Effector memory CD8-positive, alpha-beta T cell (primary cell): ENCODE results near the gene PLCD3.

Experiments
- ATAC-seq: fragments of 150-1000 bp; cut with Tn5 transposase; replicated peaks from 2 replicates; pipeline ENCODE4 v1.10.0; 2021; ENCODE audit warnings: mild to moderate bottlenecking, moderate library complexity
- DNase-seq, 3 experiments: peaks; one replicate each; pipeline ENCODE4 v3.0.0; 2021
- H3K27ac Mint-ChIP-seq, 2 donors: one replicate each; pipeline ENCODE4 v1.8.0; 2022; ENCODE audit warnings: mild to moderate bottlenecking in 2 of 2, mixed read lengths in 2 of 2, moderate library complexity in 2 of 2
- H3K27me3 Mint-ChIP-seq, 2 donors: one replicate each; pipeline ENCODE4 v1.8.0; 2022; ENCODE audit warnings: mixed read lengths in 2 of 2
- H3K36me3 Mint-ChIP-seq: one replicate; pipeline ENCODE4 v1.8.0; 2022; ENCODE audit warnings: mild to moderate bottlenecking, moderate library complexity, mixed read lengths; ENCODE audit not compliant: insufficient read depth
- H3K4me1 Mint-ChIP-seq, 2 donors: one replicate each; pipeline ENCODE4 v1.8.0; 2022; ENCODE audit warnings: low read depth in 2 of 2, mixed read lengths in 2 of 2
- H3K4me3 Mint-ChIP-seq, 2 donors: one replicate each; pipeline ENCODE4 v1.8.0; 2022; ENCODE audit warnings: mild to moderate bottlenecking in 2 of 2, mixed read lengths in 2 of 2, moderate library complexity in 2 of 2
- H3K9me3 Mint-ChIP-seq, 2 donors: one replicate each; pipeline ENCODE4 v1.8.0; 2022; ENCODE audit warnings: mixed read lengths in 2 of 2

Gene PLCD3

GRCh38 chr17:45092911-45093430 is 39.3 kb downstream of the PLCD3 start:
- DNase-seq (no peak), ATAC-seq (no peak)
- no peaks in the 10 kb centered on the region for H3K27me3 Mint-ChIP-seq
- H3K27ac Mint-ChIP-seq: peak overlapping the region in 1 of 2 donors; percentile 84
- H3K4me3 Mint-ChIP-seq: no peak overlapping the region
- peaks cover 77% of the 10 kb centered on the region for H3K36me3 Mint-ChIP-seq
- no peaks in the 10 kb centered on the region for H3K9me3 Mint-ChIP-seq
- peaks cover 0 to 1% of the 10 kb centered on the region in 2 donors for H3K4me1 Mint-ChIP-seq

DNA sequence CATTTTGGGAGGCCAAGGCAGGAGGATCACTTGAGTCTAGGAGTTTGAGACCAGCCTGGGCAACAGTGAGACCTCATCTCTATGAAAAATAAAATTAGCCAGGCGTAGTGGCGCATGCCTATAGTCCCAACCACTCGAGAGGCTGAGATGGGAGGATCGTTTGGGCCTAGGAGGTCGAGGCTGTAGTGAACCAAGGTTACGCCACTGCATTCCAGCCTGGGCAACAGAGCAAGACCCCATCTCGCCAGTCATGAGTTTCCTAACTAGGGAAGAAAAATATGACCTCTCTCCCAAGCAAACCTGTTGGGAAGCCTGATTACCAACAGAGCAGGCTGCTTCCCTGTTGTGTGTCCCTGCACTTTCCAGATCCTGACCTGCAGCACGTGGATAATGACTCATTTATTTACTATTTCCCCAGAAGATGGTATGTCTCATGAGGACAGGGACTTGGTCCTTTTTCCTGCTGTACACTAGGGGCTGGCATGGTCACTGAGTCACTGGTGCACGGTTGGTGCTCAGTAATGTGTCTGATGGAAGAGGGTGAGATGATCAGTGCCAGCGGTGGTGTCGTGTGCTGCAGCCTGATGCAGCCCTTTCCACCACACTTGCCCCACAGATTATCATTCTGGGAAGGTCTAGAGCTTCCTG is 40.4 kb downstream of the PLCD3 start:
- H3K27me3 Mint-ChIP-seq: no peaks in the 10 kb centered on the region
- peaks cover 0 to 1% of the 10 kb centered on the region in 2 donors for H3K4me1 Mint-ChIP-seq
- H3K9me3 Mint-ChIP-seq: no peaks in the 10 kb centered on the region
- peak overlapping the region; percentile 51 to 84 for H3K27ac Mint-ChIP-seq
- no peak overlapping the region for H3K4me3 Mint-ChIP-seq
- DNase-seq (no peak), ATAC-seq (no peak)
- peaks cover 77% of the 10 kb centered on the region for H3K36me3 Mint-ChIP-seq

DNA sequence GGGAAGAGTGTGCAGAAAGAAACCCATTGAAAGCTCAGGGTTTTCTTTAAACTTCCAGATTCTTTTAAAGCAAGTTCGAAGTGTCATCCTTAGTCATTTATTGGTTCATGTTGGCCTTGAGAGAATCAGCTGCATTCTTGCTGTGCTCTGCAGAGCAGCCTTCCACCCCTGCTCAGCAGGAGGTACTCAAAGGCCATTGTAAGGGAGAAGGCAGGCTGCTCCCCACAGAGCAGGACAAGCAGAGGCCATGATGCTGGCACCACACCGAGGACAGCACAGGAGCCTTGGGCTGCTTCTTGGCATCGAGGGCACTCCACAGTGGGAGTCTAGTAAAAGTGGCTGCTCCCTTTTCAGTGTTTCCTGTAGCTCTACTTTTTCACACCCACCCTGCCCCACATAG is 41.6 kb downstream of the PLCD3 start:
- H3K27ac Mint-ChIP-seq: peak overlapping the region; percentile 32 to 51
- H3K4me3 Mint-ChIP-seq: no peak overlapping the region
- ATAC-seq: no peak
- H3K9me3 Mint-ChIP-seq: no peaks in the 10 kb centered on the region
- H3K36me3 Mint-ChIP-seq: peaks cover 77% of the 10 kb centered on the region
- no peak for DNase-seq
- no peaks in the 10 kb centered on the region for H3K4me1 Mint-ChIP-seq
- H3K27me3 Mint-ChIP-seq: no peaks in the 10 kb centered on the region

DNA sequence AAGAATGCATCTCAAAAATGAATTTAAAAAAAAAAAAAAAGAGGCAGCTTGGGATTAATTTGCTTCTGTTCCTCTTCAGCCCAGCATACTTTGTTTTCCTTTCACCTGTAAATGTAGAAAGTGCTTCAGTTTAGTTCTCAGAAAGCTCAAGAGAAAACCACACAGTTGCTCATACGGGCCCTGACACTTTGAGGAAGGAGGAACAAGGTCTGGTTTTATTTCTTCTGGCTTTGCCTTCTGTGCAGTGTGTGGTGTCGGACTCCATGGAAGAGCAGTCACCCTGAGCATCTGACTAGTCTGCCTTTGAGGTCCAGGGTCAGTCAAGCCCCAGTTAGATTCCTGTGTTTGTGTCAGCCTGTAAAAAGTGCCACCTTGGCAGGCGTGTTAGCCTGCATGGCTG is 43.6 kb downstream of the PLCD3 start:
- Mint-ChIP-seq H3K27me3 (no peaks in the 10 kb centered on the region), H3K27ac (no peak overlapping the region), H3K9me3 (no peaks in the 10 kb centered on the region), H3K36me3 (peaks cover 73% of the 10 kb centered on the region), H3K4me3 (no peak overlapping the region), H3K4me1 (no peaks in the 10 kb centered on the region)
- ATAC-seq (no peak), DNase-seq (no peak)

- Mint-ChIP-seq H3K27ac (no peak overlapping the region), H3K36me3 (peaks cover 71% of the 10 kb centered on the region), H3K4me1 (no peaks in the 10 kb centered on the region), H3K4me3 (no peak overlapping the region), H3K9me3 (no peaks in the 10 kb centered on the region), H3K27me3 (no peaks in the 10 kb centered on the region)
- ATAC-seq: no peak
- DNase-seq: no peak
Observed at GRCh38 chr17:45087978-45088377, 44.3 kb downstream of the PLCD3 start.

DNA sequence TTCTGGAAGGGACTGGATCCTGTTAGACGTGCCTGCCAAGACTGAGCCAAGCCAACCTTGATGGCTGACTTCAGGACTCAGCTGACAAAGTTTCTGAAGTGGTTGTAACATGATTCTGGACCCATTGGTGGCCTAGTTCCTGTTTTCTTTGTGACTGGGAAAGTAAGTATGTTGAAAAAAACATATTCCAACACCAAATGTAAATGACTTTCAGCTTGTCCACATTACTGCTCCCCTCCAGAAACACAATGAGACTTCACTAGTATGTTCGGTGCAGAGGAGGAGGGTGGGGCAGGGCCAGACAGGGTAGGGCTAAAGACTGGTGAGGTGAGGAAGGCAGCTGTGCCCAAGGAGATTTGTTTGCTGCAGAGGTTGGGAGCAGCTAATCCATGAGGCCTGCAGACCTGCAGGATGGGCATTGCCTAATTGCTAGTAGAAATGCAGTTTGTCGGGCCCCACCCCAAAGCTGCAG is 44.8 kb downstream of the PLCD3 start:
- Mint-ChIP-seq H3K4me3 (no peak overlapping the region), H3K9me3 (no peaks in the 10 kb centered on the region), H3K27me3 (no peaks in the 10 kb centered on the region), H3K4me1 (no peaks in the 10 kb centered on the region), H3K36me3 (peaks cover 72% of the 10 kb centered on the region), H3K27ac (no peak overlapping the region)
- DNase-seq (no peak), ATAC-seq (no peak)

- H3K27ac Mint-ChIP-seq: no peak overlapping the region
- H3K9me3 Mint-ChIP-seq: no peaks in the 10 kb centered on the region
- H3K36me3 Mint-ChIP-seq: peaks cover 78% of the 10 kb centered on the region
- no peaks in the 10 kb centered on the region for H3K4me1 Mint-ChIP-seq
- ATAC-seq: no peak
- H3K4me3 Mint-ChIP-seq: no peak overlapping the region
- DNase-seq: no peak
- no peaks in the 10 kb centered on the region for H3K27me3 Mint-ChIP-seq
Observed at GRCh38 chr17:45086865-45087503, 45.3 kb downstream of the PLCD3 start.

DNA sequence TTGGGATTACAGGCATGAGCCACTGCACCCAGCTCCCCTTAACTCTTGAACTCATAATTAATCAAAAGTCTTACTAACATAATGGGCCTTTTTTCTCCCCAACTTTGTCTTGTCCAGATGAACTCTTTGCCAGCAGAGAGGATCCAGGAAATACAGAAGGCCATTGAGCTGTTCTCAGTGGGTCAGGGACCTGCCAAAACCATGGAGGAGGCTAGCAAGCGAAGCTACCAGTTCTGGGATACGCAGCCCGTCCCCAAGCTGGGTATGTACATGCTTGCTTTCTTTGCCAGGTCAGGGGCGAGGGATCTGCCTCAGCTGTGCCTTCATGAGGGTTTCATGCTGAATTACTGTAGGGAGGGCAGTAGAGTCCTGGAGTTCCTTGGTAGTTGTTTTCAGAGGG is 45.9 kb downstream of the PLCD3 start:
- peaks cover 79% of the 10 kb centered on the region for H3K36me3 Mint-ChIP-seq

GRCh38 chr17:45081047-45081703 is 51.1 kb downstream of the PLCD3 start:
- Mint-ChIP-seq H3K4me1 (peaks cover 7 to 11% of the 10 kb centered on the region in 2 donors), H3K27me3 (no peaks in the 10 kb centered on the region), H3K27ac (no peak overlapping the region), H3K4me3 (no peak overlapping the region), H3K9me3 (no peaks in the 10 kb centered on the region), H3K36me3 (peaks cover 52% of the 10 kb centered on the region)
- DNase-seq (no peak), ATAC-seq (no peak)

More for the DNA sequence above, 45.9 kb downstream of the PLCD3 start:
- no peak overlapping the region for H3K4me3 Mint-ChIP-seq
- H3K27ac Mint-ChIP-seq: no peak overlapping the region
- no peak for ATAC-seq
- DNase-seq: no peak
- H3K4me1 Mint-ChIP-seq: no peaks in the 10 kb centered on the region
- H3K9me3 Mint-ChIP-seq: no peaks in the 10 kb centered on the region
- H3K27me3 Mint-ChIP-seq: no peaks in the 10 kb centered on the region

- peaks cover 50% of the 10 kb centered on the region for H3K36me3 Mint-ChIP-seq
- H3K4me3 Mint-ChIP-seq: no peak overlapping the region
Observed at GRCh38 chr17:45077643-45078042, 54.7 kb downstream of the PLCD3 start.

DNA sequence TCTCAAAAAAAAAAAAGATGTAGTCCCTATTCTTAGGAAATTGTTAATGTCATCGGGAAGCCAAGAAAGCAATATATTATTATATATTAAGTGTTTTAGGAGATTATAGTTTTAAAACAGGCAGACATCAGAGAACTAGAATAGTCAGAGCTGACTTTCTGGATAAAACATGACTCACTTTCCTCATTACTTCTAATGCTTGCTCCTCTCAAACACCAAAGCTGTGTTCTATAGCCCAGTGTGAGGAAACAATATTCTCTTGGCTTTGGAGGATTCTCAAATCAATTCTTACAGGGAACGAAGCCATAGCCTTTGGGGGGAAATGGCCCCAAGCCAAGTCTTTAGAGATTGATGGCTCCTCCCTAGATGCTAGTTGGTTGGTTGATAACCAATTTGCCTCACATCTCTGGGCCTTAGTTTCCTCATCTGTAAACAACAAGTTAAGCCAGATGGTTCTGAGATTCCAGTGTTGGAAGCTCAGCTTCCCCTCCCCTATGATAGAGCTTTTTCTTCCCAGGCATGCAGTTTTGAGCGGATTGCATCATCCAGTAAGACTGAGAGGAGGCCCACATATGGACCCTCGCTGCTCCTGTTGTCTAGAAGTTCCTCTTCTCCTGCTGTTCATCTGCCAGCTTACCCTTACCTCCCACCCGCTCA is 58.8 kb downstream of the PLCD3 start:
- ATAC-seq: no peak
- H3K36me3 Mint-ChIP-seq: peaks cover 41% of the 10 kb centered on the region
- H3K4me1 Mint-ChIP-seq: peaks cover 11 to 20% of the 10 kb centered on the region in 2 donors
- peak overlapping the region in 1 of 2 donors; percentile 63 for H3K27ac Mint-ChIP-seq
- H3K9me3 Mint-ChIP-seq: no peaks in the 10 kb centered on the region
- DNase-seq: no peak
- no peak overlapping the region for H3K4me3 Mint-ChIP-seq
- H3K27me3 Mint-ChIP-seq: no peaks in the 10 kb centered on the region

More at GRCh38 chr17:45077643-45078042, 54.7 kb downstream of the PLCD3 start:
- no peak for ATAC-seq
- DNase-seq: no peak
- H3K4me1 Mint-ChIP-seq: peaks cover 11 to 17% of the 10 kb centered on the region in 2 donors
- H3K27me3 Mint-ChIP-seq: no peaks in the 10 kb centered on the region
- H3K9me3 Mint-ChIP-seq: no peaks in the 10 kb centered on the region
- peak overlapping the region; percentile 16 to 60 for H3K27ac Mint-ChIP-seq

GRCh38 chr17:45070809-45071208 is 61.5 kb downstream of the PLCD3 start:
- Mint-ChIP-seq H3K4me3 (no peak overlapping the region), H3K27ac (peak overlapping the region in 1 of 2 donors; percentile 29), H3K27me3 (no peaks in the 10 kb centered on the region), H3K4me1 (peaks cover 4 to 17% of the 10 kb centered on the region in 2 donors), H3K9me3 (no peaks in the 10 kb centered on the region), H3K36me3 (peaks cover 41% of the 10 kb centered on the region)
- ATAC-seq (no peak), DNase-seq (no peak)

DNA sequence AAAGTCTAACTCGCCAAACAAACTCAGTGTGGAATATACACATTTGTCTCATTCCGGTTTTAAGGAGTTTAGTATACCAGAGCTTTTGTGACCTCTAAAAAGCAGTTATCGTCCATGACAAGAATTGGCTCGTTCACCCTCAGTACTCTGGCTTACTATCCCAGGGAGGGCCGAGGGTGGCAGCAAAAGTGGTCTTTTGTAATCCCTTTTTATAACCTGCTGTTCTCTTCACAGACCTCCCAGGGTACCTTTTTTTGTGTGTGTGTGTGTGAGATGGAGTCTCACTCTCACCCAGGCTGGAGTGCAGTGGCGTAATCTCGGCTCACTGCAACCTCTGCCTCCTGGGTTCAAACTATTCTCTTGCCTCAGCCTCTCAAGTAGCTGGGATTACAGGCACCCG is 62.3 kb downstream of the PLCD3 start:
- peak overlapping the region in 1 of 2 donors; percentile 29 for H3K27ac Mint-ChIP-seq
- peaks cover 4 to 20% of the 10 kb centered on the region in 2 donors for H3K4me1 Mint-ChIP-seq
- H3K36me3 Mint-ChIP-seq: peaks cover 35% of the 10 kb centered on the region
- ATAC-seq (no peak), DNase-seq (no peak)
- no peaks in the 10 kb centered on the region for H3K9me3 Mint-ChIP-seq
- H3K27me3 Mint-ChIP-seq: no peaks in the 10 kb centered on the region
- no peak overlapping the region for H3K4me3 Mint-ChIP-seq
